DND-41 (cell line): ENCODE data around the gene MEGF11.

Source experiments
- ATAC-seq: fragments of 200-7000 bp; cut with Tn5 transposase; 3 replicates; pipeline ENCODE4 v1.9.1; 2021; ENCODE audit warnings: low read depth; ENCODE audit not compliant: insufficient read depth
- DNase-seq: peaks from one replicate; pipeline ENCODE4 v3.0.0-alpha.2; 2020
- H2AFZ ChIP-seq: 2 replicates; pipeline ENCODE4 v1.6.0; 2012; ENCODE audit warnings: low read depth, low read length
- H3K27ac ChIP-seq: 2 replicates; pipeline ENCODE4 v1.5.1; 2012; ENCODE audit warnings: low read length, inconsistent platforms
- H3K27me3 ChIP-seq: fragments of 200-600 bp; sonication (generic); 2 replicates; pipeline ENCODE4 v1.6.0; 2012; ENCODE audit warnings: low read length, mild to moderate bottlenecking, inconsistent platforms; ENCODE audit not compliant: insufficient read depth, poor library complexity
- H3K36me3 ChIP-seq: 2 replicates; pipeline ENCODE4 v1.5.1; 2012; ENCODE audit warnings: low read length, inconsistent platforms; ENCODE audit not compliant: insufficient read depth
- H3K4me1 ChIP-seq: 2 replicates; pipeline ENCODE4 v1.5.1; 2012; ENCODE audit warnings: mild to moderate bottlenecking, low read length; ENCODE audit not compliant: insufficient read depth
- H3K4me2 ChIP-seq: 2 replicates; pipeline ENCODE4 v1.6.0; 2012; ENCODE audit warnings: mild to moderate bottlenecking, moderate library complexity, low read length, inconsistent platforms; ENCODE audit not compliant: insufficient read depth
- H3K4me3 ChIP-seq, 2 experiments: fragments of 200-600 bp in 1 of 2; shearing (Covaris generic) in 1 of 2; 2 replicates each; pipeline ENCODE4 v1.5.1; 2012 to 2016; ENCODE audit warnings: inconsistent platforms in 2 of 2, low read length in 2 of 2, mild to moderate bottlenecking in 2 of 2, low read depth in 1 of 2, moderate library complexity in 1 of 2
- H3K79me2 ChIP-seq: 2 replicates; pipeline ENCODE4 v1.6.0; 2012; ENCODE audit warnings: low read length, inconsistent platforms; ENCODE audit not compliant: insufficient read depth
- H3K9ac ChIP-seq: 2 replicates; pipeline ENCODE4 v1.6.0; 2012; ENCODE audit warnings: low read depth, mild to moderate bottlenecking, inconsistent platforms, low read length, moderate library complexity
- H3K9me3 ChIP-seq: 2 replicates; pipeline ENCODE4 v1.5.1; 2012; ENCODE audit warnings: low read length, moderate library complexity, mild to moderate bottlenecking, inconsistent platforms; ENCODE audit not compliant: insufficient read depth, severe bottlenecking
- H4K20me1 ChIP-seq: 2 replicates; pipeline ENCODE4 v1.6.0; 2012; ENCODE audit warnings: low read length; ENCODE audit not compliant: insufficient read depth
- CTCF ChIP-seq: IDR thresholded peaks from 2 replicates; pipeline ENCODE4 v1.5.1; 2012; ENCODE audit warnings: borderline replicate concordance, low read length, moderate library complexity, mild to moderate bottlenecking; ENCODE audit not compliant: poor library complexity, severe bottlenecking; ENCODE audit errors: extremely low read depth
- EZH2 ChIP-seq: IDR thresholded peaks from 3 replicates; pipeline ENCODE4 v1.6.1; 2012; ENCODE audit warnings: borderline replicate concordance, low read depth, mild to moderate bottlenecking, moderate library complexity, low read length, inconsistent platforms; ENCODE audit not compliant: severe bottlenecking

Gene MEGF11

GRCh38 chr15:65998486-65998885, 255.1 kb downstream of the MEGF11 start:
- H4K20me1 ChIP-seq, result no peaks in the 10 kb centered on the region; the same call in 1 of the 2 replicates
- peaks cover 5% of the 10 kb centered on the region for H3K27me3 ChIP-seq
- no peak for TF ChIP-seq EZH2
- TF ChIP-seq CTCF, result no peak
- H3K4me2 ChIP-seq, result no peak overlapping the region
- no peak overlapping the region for H3K9ac ChIP-seq
- no peak overlapping the region for H3K27ac ChIP-seq
- H3K79me2 ChIP-seq, result no peaks in the 10 kb centered on the region
- H2AFZ ChIP-seq, result no peak overlapping the region
- no peak for DNase-seq
- H3K36me3 ChIP-seq, result no peaks in the 10 kb centered on the region
- ATAC-seq, result no peak
- no peaks in the 10 kb centered on the region for H3K9me3 ChIP-seq
- no peak overlapping the region for H3K4me3 ChIP-seq
- no peaks in the 10 kb centered on the region for H3K4me1 ChIP-seq

GRCh38 chr15:65996901-65997300, 256.6 kb downstream of the MEGF11 start:
- H3K4me3 ChIP-seq, result no peak overlapping the region
- no peak overlapping the region for H3K4me2 ChIP-seq
- no peaks in the 10 kb centered on the region for H3K9me3 ChIP-seq
- no peaks in the 10 kb centered on the region for H3K79me2 ChIP-seq
- no peak for ATAC-seq
- H3K4me1 ChIP-seq, result no peaks in the 10 kb centered on the region
- DNase-seq, result no peak
- no peak overlapping the region for H3K9ac ChIP-seq
- no peak overlapping the region for H3K27ac ChIP-seq
- no peaks in the 10 kb centered on the region; the same call in 1 of the 2 replicates for H4K20me1 ChIP-seq
- no peaks in the 10 kb centered on the region for H3K36me3 ChIP-seq
- TF ChIP-seq EZH2 (no peak), CTCF (no peak)
- peaks cover 5% of the 10 kb centered on the region for H3K27me3 ChIP-seq
- no peak overlapping the region for H2AFZ ChIP-seq

GRCh38 chr15:65994832-65995231, 258.7 kb downstream of the MEGF11 start:
- Histone ChIP-seq H3K4me1 (no peaks in the 10 kb centered on the region), H3K9ac (no peak overlapping the region), H3K4me2 (no peak overlapping the region), H4K20me1 (no peaks in the 10 kb centered on the region; the same call in 1 of the 2 replicates), H3K79me2 (no peaks in the 10 kb centered on the region), H3K4me3 (no peak overlapping the region), H2AFZ (no peak overlapping the region), H3K27ac (no peak overlapping the region), H3K36me3 (no peaks in the 10 kb centered on the region), H3K9me3 (no peaks in the 10 kb centered on the region), H3K27me3 (peaks cover 11% of the 10 kb centered on the region)
- no peak for ATAC-seq
- TF ChIP-seq CTCF (no peak), EZH2 (no peak)
- no peak for DNase-seq

- Histone ChIP-seq H3K4me3 (no peak overlapping the region), H4K20me1 (no peaks in the 10 kb centered on the region; the same call in 1 of the 2 replicates), H3K27me3 (peaks cover 11% of the 10 kb centered on the region), H3K4me2 (no peak overlapping the region), H3K4me1 (no peaks in the 10 kb centered on the region), H3K9me3 (no peaks in the 10 kb centered on the region), H3K36me3 (no peaks in the 10 kb centered on the region), H3K79me2 (no peaks in the 10 kb centered on the region), H3K9ac (no peak overlapping the region), H3K27ac (no peak overlapping the region), H2AFZ (no peak overlapping the region)
- DNase-seq, result no peak
- ATAC-seq, result no peak
- TF ChIP-seq EZH2, result no peak
- no peak for TF ChIP-seq CTCF
Observed at GRCh38 chr15:65993762-65994161, 259.8 kb downstream of the MEGF11 start.
